Erythroblast (primary cell): Measurements from ENCODE around the gene EEF1G.

Source experiments
- GATA1 ChIP-seq: IDR thresholded peaks from 2 replicates; pipeline ENCODE4 v1.6.1; 2011; ENCODE audit warnings: low read depth, mild to moderate bottlenecking, control low read depth, low read length, moderate library complexity
- POLR2A ChIP-seq: IDR thresholded peaks from 2 replicates; pipeline ENCODE4 v1.6.1; 2011; ENCODE audit warnings: mild to moderate bottlenecking, low read length

- TF ChIP-seq POLR2A (no peak), GATA1 (no peak)
Measured at GRCh38 chr11:62613291-62613778, 39.6 kb upstream of the EEF1G start.
